Measurements from ENCODE around the gene PRKCE.

Gene PRKCE

DNA sequence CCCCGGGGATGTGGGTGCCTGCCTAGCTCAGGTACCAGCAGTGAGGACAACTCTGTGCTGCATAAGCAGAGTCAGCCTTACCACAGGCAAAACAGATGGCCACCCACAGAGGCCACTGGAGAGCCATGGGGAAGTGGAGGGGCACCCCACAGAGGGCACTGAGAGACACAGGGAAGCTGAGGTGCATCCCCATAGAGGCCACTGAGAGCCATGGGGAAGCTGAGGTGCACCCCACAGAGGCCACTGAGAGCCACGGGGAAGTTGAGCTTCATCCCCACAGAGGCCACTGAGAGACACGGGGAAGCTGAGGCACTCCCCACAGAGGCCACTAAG is 511.6 kb downstream of the PRKCE start:
- no peak overlapping the region for H3K9ac ChIP-seq (ENCODE audit: insufficient read length, low read depth)

DNA sequence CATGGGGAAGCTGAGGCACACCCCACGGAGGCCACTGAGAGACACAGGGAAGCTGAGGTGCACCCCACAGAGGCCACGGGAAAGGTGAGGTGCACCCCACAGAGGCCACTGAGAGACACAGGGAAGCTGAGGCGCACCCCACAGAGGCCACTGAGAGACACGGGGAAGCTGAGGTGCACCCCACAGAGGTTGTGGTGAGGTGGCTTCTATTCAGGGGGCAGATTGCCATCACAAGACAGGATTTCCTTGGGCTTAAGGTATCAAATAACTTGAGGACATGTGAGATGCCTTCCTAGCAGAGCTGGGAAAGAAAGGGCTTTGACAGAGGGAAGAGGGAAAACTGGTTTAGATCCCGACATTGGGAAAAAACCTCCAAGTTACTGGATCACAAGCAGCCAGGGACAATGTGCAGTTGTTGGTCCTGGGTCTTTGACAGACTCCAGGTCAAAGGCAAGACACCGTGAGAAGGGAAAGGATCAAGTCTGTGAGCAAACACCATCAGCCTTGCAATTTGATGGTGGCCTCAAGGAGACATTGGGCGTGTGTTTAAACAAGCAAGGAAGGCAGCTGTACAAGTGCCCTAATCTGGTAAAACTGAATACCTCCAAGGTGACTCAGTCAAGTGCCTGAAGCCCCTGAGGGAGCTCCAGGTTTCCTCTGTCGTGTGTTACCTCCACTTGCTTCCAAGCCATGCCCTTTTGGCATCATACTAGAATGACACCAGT is 512.5 kb downstream of the PRKCE start:
- Histone ChIP-seq H3K9ac (ENCODE audit: insufficient read length, low read depth) (no peak overlapping the region), H3K27me3 (ENCODE audit: insufficient read depth, insufficient read length) (no peaks in the 10 kb centered on the region)
- DNase-seq (ENCODE audit: low read depth, low spot score), result no peak

More for the DNA sequence above, 511.6 kb downstream of the PRKCE start:
- TF ChIP-seq YY1 (IDR thresholded peaks at IDR 0.05; ENCODE audit: insufficient read depth, insufficient read length) (no peak), ZNF274 (IDR thresholded peaks at IDR 0.05; ENCODE audit: low read depth, low read length) (no peak)
- Histone ChIP-seq H3K27me3 (ENCODE audit: insufficient read depth, insufficient read length) (no peaks in the 10 kb centered on the region), H3K9me3 (ENCODE audit: insufficient read depth, low read length) (no peaks in the 10 kb centered on the region), H3K36me3 (ENCODE audit: insufficient read depth, insufficient read length, low read length) (no peaks in the 10 kb centered on the region), H3K4me1 (ENCODE audit: insufficient read depth, insufficient read length) (peaks cover 2% of the 10 kb centered on the region), H3K4me3 (ENCODE audit: insufficient read length, low read depth) (no peak overlapping the region)
- no peak for DNase-seq (ENCODE audit: low read depth, low spot score)

DNA sequence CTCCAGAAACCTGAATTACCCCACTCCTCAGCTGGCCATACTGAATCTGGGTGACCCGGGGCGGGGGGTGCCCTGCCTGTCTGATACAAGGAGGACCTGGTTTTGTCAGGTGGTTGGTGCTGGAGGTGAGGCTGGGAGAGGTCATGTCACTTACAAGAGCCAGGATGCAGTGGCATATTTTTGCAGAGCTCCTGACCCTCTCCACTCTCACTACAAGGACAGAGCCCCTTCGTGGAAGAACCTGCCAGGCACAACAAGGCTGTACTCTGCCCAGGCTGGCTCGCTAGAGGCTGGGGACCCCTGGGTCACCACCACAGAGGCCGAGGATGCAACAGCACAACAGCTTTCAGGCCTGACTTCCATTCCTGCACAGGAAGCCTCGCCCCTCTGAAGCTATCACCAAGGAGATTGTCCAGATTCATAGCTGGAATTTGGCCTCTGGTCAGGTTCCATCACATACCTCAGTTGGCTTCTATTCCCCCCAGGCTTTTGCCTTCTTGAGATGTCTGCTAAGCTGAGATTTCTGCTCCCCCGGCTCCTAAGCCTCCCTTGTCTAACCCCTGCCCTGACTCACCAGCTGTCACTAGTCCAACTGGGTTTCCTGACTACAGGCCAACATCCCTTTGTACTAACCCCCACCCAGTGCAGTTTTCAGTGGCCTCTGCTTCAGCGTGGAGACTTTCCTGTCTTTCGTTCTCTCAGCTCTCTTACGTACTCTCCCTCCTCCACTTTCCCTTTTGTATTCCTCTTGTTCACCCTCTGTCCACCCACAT is 513.2 kb downstream of the PRKCE start:
- Histone ChIP-seq H3K4me1 (ENCODE audit: insufficient read depth, insufficient read length) (peaks cover 5% of the 10 kb centered on the region), H3K4me3 (ENCODE audit: insufficient read length, low read depth) (no peak overlapping the region), H3K27me3 (ENCODE audit: insufficient read depth, insufficient read length) (no peaks in the 10 kb centered on the region), H3K9me3 (ENCODE audit: insufficient read depth, low read length) (no peaks in the 10 kb centered on the region), H3K36me3 (ENCODE audit: insufficient read depth, insufficient read length, low read length) (no peaks in the 10 kb centered on the region), H3K9ac (ENCODE audit: insufficient read length, low read depth) (no peak overlapping the region)
- no peak for DNase-seq (ENCODE audit: low read depth, low spot score)
- TF ChIP-seq SUZ12 (IDR thresholded peaks at IDR 0.05; ENCODE audit: extremely low read depth, insufficient read depth, insufficient read length), result no peak
- no peak for TF ChIP-seq ZNF274 (IDR thresholded peaks at IDR 0.05; ENCODE audit: low read depth, low read length)
- no peak for TF ChIP-seq YY1 (IDR thresholded peaks at IDR 0.05; ENCODE audit: insufficient read depth, insufficient read length)

More for the DNA sequence above, 512.5 kb downstream of the PRKCE start:
- no peaks in the 10 kb centered on the region for H3K9me3 ChIP-seq (ENCODE audit: insufficient read depth, low read length)
- H3K4me1 ChIP-seq (ENCODE audit: insufficient read depth, insufficient read length), result peaks cover 2% of the 10 kb centered on the region
- TF ChIP-seq YY1 (IDR thresholded peaks at IDR 0.05; ENCODE audit: insufficient read depth, insufficient read length), result no peak
- no peak for TF ChIP-seq SUZ12 (IDR thresholded peaks at IDR 0.05; ENCODE audit: extremely low read depth, insufficient read depth, insufficient read length)
- no peak for TF ChIP-seq ZNF274 (IDR thresholded peaks at IDR 0.05; ENCODE audit: low read depth, low read length)
- H3K4me3 ChIP-seq (ENCODE audit: insufficient read length, low read depth), result no peak overlapping the region
- no peaks in the 10 kb centered on the region for H3K36me3 ChIP-seq (ENCODE audit: insufficient read depth, insufficient read length, low read length)

DNA sequence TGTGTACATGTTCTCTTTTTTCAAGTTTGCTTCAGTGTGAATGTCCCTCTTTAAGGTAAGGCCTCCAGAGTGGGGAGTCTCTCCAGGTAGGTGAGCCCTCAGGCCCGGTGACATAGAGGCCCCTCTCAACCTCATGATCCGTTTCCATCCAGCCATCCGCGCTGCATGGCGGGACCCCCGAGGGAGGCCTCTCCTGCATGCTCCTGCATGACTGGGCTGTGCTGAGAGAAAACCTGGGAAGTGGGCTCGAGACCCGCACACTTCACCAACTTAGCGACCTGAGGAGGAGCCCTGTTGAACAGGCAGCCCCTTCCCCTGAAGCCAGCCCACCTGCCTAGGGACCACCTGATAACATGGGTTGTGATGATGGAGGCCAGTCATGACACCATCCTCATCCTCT is 514.4 kb downstream of the PRKCE start:
- Histone ChIP-seq H3K9me3 (ENCODE audit: insufficient read depth, low read length) (no peaks in the 10 kb centered on the region), H3K4me1 (ENCODE audit: insufficient read depth, insufficient read length) (peaks cover 11% of the 10 kb centered on the region), H3K27me3 (ENCODE audit: insufficient read depth, insufficient read length) (no peaks in the 10 kb centered on the region), H3K4me3 (ENCODE audit: insufficient read length, low read depth) (no peak overlapping the region), H3K36me3 (ENCODE audit: insufficient read depth, insufficient read length, low read length) (no peaks in the 10 kb centered on the region), H3K9ac (ENCODE audit: insufficient read length, low read depth) (no peak overlapping the region)
- TF ChIP-seq SUZ12 (IDR thresholded peaks at IDR 0.05; ENCODE audit: extremely low read depth, insufficient read depth, insufficient read length) (no peak), ZNF274 (IDR thresholded peaks at IDR 0.05; ENCODE audit: low read depth, low read length) (no peak), YY1 (IDR thresholded peaks at IDR 0.05; ENCODE audit: insufficient read depth, insufficient read length) (no peak)
- no peak for DNase-seq (ENCODE audit: low read depth, low spot score)

DNA sequence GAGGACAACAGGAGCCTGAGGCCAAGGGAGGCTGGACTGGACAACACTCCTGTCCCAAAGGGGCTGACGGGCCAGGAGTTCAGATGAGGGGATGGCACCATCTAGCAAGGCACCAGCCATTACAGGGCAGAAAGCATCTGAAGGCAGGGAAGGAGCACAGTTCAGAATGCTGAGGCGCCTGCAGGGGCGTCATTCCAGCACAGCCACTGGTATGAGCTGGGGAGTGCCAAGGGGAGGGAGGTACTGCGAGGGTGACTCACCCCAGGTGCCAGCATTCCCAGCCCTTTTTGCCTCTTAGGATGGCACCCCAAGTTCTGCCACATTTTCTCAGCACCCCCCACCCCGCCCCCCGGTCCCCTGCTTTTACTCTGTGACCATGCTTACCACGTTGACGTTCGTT is 515.9 kb downstream of the PRKCE start:
- Histone ChIP-seq H3K4me3 (ENCODE audit: insufficient read length, low read depth) (no peak overlapping the region), H3K9ac (ENCODE audit: insufficient read length, low read depth) (no peak overlapping the region), H3K9me3 (ENCODE audit: insufficient read depth, low read length) (no peaks in the 10 kb centered on the region), H3K36me3 (ENCODE audit: insufficient read depth, insufficient read length, low read length) (no peaks in the 10 kb centered on the region), H3K4me1 (ENCODE audit: insufficient read depth, insufficient read length) (peaks cover 11% of the 10 kb centered on the region), H3K27me3 (ENCODE audit: insufficient read depth, insufficient read length) (no peaks in the 10 kb centered on the region)
- DNase-seq (ENCODE audit: low read depth, low spot score), result no peak
- no peak for TF ChIP-seq YY1 (IDR thresholded peaks at IDR 0.05; ENCODE audit: insufficient read depth, insufficient read length)
- no peak for TF ChIP-seq ZNF274 (IDR thresholded peaks at IDR 0.05; ENCODE audit: low read depth, low read length)
- TF ChIP-seq SUZ12 (IDR thresholded peaks at IDR 0.05; ENCODE audit: extremely low read depth, insufficient read depth, insufficient read length), result no peak

DNA sequence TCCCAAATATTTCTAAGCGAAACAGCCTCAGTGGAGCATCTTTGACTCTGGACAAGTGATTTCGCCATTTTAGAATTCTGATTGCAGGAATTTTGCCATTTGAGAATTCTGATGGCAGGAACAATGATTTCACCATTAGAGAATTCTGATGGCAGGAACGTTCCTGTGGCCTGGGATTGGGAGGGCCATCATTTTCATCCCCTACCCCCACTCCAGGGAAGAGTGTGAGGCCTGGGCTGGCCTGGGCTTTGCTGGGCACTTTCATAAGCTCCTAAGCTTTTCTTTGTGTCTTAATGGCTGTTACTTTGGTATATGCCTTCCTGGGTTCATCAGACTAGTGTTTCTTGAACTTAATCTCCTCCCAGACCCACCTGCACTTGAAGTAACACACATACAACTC is 516.4 kb downstream of the PRKCE start:
- peaks cover 11% of the 10 kb centered on the region for H3K4me1 ChIP-seq (ENCODE audit: insufficient read depth, insufficient read length)
- TF ChIP-seq ZNF274 (IDR thresholded peaks at IDR 0.05; ENCODE audit: low read depth, low read length), result no peak
- TF ChIP-seq YY1 (IDR thresholded peaks at IDR 0.05; ENCODE audit: insufficient read depth, insufficient read length), result no peak
- no peak for TF ChIP-seq SUZ12 (IDR thresholded peaks at IDR 0.05; ENCODE audit: extremely low read depth, insufficient read depth, insufficient read length)

DNA sequence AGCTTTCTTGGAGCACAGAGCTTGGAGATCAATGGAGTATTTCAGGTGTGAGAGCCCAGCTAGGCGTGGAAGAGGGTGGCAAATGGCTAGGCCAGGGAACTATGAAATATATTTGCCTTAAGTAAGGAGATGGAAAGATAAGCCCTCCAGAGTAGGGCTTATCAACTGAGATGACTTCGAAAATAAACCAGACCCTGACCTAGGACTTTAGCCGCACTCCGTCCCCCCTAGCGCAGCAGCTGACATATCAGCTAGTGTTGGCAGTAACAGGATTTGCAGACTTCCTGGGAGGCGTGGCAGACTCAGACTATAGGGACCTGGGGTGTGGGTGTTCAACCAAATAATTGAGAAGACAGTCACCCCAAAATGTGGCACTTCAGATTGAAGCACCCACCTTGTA is 518.0 kb downstream of the PRKCE start:
- TF ChIP-seq YY1 (IDR thresholded peaks at IDR 0.05; ENCODE audit: insufficient read depth, insufficient read length) (no peak), ZNF274 (IDR thresholded peaks at IDR 0.05; ENCODE audit: low read depth, low read length) (no peak), SUZ12 (IDR thresholded peaks at IDR 0.05; ENCODE audit: extremely low read depth, insufficient read depth, insufficient read length) (no peak)
- peaks cover 11% of the 10 kb centered on the region for H3K4me1 ChIP-seq (ENCODE audit: insufficient read depth, insufficient read length)
- H3K9ac ChIP-seq (ENCODE audit: insufficient read length, low read depth), result no peak overlapping the region
- no peak for DNase-seq (ENCODE audit: low read depth, low spot score)
- no peaks in the 10 kb centered on the region for H3K36me3 ChIP-seq (ENCODE audit: insufficient read depth, insufficient read length, low read length)
- H3K27me3 ChIP-seq (ENCODE audit: insufficient read depth, insufficient read length), result no peaks in the 10 kb centered on the region
- H3K9me3 ChIP-seq (ENCODE audit: insufficient read depth, low read length), result no peaks in the 10 kb centered on the region
- no peak overlapping the region for H3K4me3 ChIP-seq (ENCODE audit: insufficient read length, low read depth)

More for the DNA sequence above, 516.4 kb downstream of the PRKCE start:
- no peaks in the 10 kb centered on the region for H3K36me3 ChIP-seq (ENCODE audit: insufficient read depth, insufficient read length, low read length)
- no peak for DNase-seq (ENCODE audit: low read depth, low spot score)
- H3K4me3 ChIP-seq (ENCODE audit: insufficient read length, low read depth), result no peak overlapping the region
- no peak overlapping the region for H3K9ac ChIP-seq (ENCODE audit: insufficient read length, low read depth)
- no peaks in the 10 kb centered on the region for H3K27me3 ChIP-seq (ENCODE audit: insufficient read depth, insufficient read length)
- no peaks in the 10 kb centered on the region for H3K9me3 ChIP-seq (ENCODE audit: insufficient read depth, low read length)

All from NT2/D1 (cell line).